ENCODE results near the gene HM13. TPM values are rescaled to one million over a fixed set of nuclear protein-coding genes. Genes with fewer than 3 reads are reported as not detected.

The HM13 gene
- total and polyA plus RNA-seq, 2 experiments from 2014 or later, result 126 to 150 TPM

- no peak for TF ChIP-seq REST (IDR thresholded peaks at IDR 0.05; ENCODE audit: unreplicated experiment)
- no peak for TF ChIP-seq NANOG (IDR thresholded peaks at IDR 0.05; ENCODE audit: borderline replicate concordance)
- no peak for TF ChIP-seq ETS1 (IDR thresholded peaks at IDR 0.05)
- TF ChIP-seq POLR2AphosphoS5 (IDR thresholded peaks at IDR 0.05; ENCODE audit: low read depth), result no peak
- TF ChIP-seq CREB1 (CRISPR knock-in tag; IDR thresholded peaks at IDR 0.05; ENCODE audit: low read depth), result no peak
- no peak for TF ChIP-seq EZH2 (IDR thresholded peaks at IDR 0.05; ENCODE audit: low read depth, unreplicated experiment)
- TF ChIP-seq CTCF (conservative IDR thresholded peaks at IDR 0.05; ENCODE audit: low read depth in 2 of 2), result no peak
- no peak for TF ChIP-seq ZNF114 (CRISPR knock-in tag; IDR thresholded peaks at IDR 0.05)
- TF ChIP-seq EZH2phosphoT487 (IDR thresholded peaks at IDR 0.05; ENCODE audit: unreplicated experiment), result no peak
- TF ChIP-seq STAT1 (IDR thresholded peaks at IDR 0.05; ENCODE audit: unreplicated experiment), result no peak
- TF ChIP-seq ZNF331 (CRISPR knock-in tag; IDR thresholded peaks at IDR 0.05; ENCODE audit: low read depth), result no peak
Observed at GRCh38 chr20:31516651-31517050, 2.4 kb downstream of the HM13 start (continued).

GRCh38 chr20:31517373-31517772, 3.1 kb downstream of the HM13 start:
- no peak for TF ChIP-seq REST (IDR thresholded peaks at IDR 0.05; ENCODE audit: unreplicated experiment)
- TF ChIP-seq EZH2phosphoT487 (IDR thresholded peaks at IDR 0.05; ENCODE audit: unreplicated experiment), result no peak
- no peak for TF ChIP-seq EZH2 (IDR thresholded peaks at IDR 0.05; ENCODE audit: low read depth, unreplicated experiment)
- TF ChIP-seq JUNB (IDR thresholded peaks at IDR 0.05; ENCODE audit: unreplicated experiment), result no peak
- TF ChIP-seq CTCF (conservative IDR thresholded peaks at IDR 0.05; ENCODE audit: low read depth in 2 of 2), result peak; percentile 50 to 72
- TF ChIP-seq ZNF114 (CRISPR knock-in tag; IDR thresholded peaks at IDR 0.05), result no peak
- TF ChIP-seq NANOG (IDR thresholded peaks at IDR 0.05; ENCODE audit: borderline replicate concordance), result no peak

More at GRCh38 chr20:31517373-31517772, 3.1 kb downstream of the HM13 start:
- ATAC-seq (peak; percentile 67), DNase-seq (ENCODE audit: low spot score) (peak; percentile 89)
- Histone ChIP-seq H3F3A (replicated peaks; ENCODE audit: low read depth) (peaks cover 49% of the 10 kb centered on the region), H3K36me3 (ENCODE audit: insufficient read depth) (peaks cover 14% of the 10 kb centered on the region; the same call in 1 of the 2 replicates), H2AFZ (no peak overlapping the region), H3K4me2 (peak overlapping the region; percentile 55), H4K20me1 (replicated peaks; ENCODE audit: insufficient read depth) (peaks cover 65% of the 10 kb centered on the region), H3K27ac (ENCODE audit: low read depth) (no peak overlapping the region; the same call in 1 of the 2 replicates), H3K4me3 (peak overlapping the region; percentile 23; the same call in 1 of the 2 replicates), H3K9me2 (ENCODE audit: insufficient read depth) (no peaks in the 10 kb centered on the region), H3K79me2 (replicated peaks; ENCODE audit: insufficient read depth) (peaks cover 78% of the 10 kb centered on the region), H3K4me1 (ENCODE audit: insufficient read depth) (peaks cover 27% of the 10 kb centered on the region), H3K27me3 (ENCODE audit: insufficient read depth) (no peaks in the 10 kb centered on the region)
- Mint-ChIP-seq H3K4me3 (no peak overlapping the region), H3K27me3 (ENCODE audit: insufficient read depth, low read depth, poor library complexity) (no peaks in the 10 kb centered on the region), H3K36me3 (ENCODE audit: low read depth) (peaks cover 12% of the 10 kb centered on the region; the same call in 2 of the 3 replicates), H3K4me1 (no peaks in the 10 kb centered on the region), H3K9me3 (peaks cover 3% of the 10 kb centered on the region; the same call in 1 of the 3 replicates), H3K27ac (no peak overlapping the region)

Data from GM23338 (cell line).